Vagina (tissue), 2 donors: ENCODE results near the gene HECW1.

Source experiments
- POLR2A ChIP-seq, 2 donors: fragments of 450-650 bp; IDR thresholded peaks; one replicate each; pipeline ENCODE4 v1.6.1; 2017; ENCODE audit warnings: antibody characterized with exemption in 2 of 2, mild to moderate bottlenecking in 2 of 2, moderate library complexity in 2 of 2
- TF ChIP-seq, protein P1 (sequence below), 3 experiments: fragments of 450-650 bp in 2 of 3; fragments of 200-600 bp in 1 of 3; sonication (generic) in 1 of 3; IDR thresholded peaks; one replicate each; pipeline ENCODE4 v1.5.1; 2017 to 2019; ENCODE audit warnings: antibody characterized with exemption in 3 of 3, mild to moderate bottlenecking in 2 of 3, moderate library complexity in 2 of 3

DNA sequence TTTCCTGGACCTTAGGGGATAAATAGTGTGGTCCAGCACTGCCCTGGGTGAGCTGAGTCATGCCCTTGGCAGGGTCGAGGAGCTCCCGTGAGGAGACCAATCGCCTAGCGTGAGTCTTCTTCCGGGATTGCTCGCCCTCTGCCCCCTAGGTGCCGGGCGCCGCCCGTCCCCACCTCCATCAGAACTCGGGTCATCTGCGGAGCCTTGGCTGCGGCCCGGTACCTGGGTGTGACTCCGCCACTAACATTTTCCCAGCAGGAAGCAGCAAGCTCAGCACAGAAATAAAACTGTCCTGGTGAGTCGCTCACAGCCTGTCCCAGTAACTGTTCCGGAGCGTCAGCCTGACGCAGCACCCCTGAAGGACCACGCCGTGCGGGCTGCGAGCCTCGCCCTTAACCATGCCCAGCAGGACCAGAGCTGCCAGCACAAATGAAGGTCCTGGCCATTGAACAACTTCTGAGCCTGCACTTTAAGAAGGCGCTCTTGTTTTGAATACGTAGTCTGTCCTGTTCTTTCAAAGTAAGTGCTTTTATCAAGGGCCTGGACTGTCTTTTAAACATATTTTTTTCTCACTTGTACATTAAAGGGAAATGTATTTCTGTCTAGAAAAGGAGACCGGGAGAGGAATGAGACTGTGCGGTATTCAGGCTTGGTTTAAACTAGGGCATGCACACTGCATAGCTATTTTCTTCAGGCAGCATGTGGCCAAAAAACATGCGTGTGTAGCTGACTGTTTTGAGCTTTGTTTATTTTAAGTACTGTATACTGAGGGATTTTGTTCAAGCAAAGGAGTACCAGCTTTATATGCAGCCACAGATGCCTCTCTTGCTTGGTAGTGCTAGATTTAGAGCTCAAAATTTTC is 136.7 kb downstream of the HECW1 start:
- no peak for TF ChIP-seq POLR2A (IDR thresholded peaks at IDR 0.05)
- TF ChIP-seq, protein P1, sequence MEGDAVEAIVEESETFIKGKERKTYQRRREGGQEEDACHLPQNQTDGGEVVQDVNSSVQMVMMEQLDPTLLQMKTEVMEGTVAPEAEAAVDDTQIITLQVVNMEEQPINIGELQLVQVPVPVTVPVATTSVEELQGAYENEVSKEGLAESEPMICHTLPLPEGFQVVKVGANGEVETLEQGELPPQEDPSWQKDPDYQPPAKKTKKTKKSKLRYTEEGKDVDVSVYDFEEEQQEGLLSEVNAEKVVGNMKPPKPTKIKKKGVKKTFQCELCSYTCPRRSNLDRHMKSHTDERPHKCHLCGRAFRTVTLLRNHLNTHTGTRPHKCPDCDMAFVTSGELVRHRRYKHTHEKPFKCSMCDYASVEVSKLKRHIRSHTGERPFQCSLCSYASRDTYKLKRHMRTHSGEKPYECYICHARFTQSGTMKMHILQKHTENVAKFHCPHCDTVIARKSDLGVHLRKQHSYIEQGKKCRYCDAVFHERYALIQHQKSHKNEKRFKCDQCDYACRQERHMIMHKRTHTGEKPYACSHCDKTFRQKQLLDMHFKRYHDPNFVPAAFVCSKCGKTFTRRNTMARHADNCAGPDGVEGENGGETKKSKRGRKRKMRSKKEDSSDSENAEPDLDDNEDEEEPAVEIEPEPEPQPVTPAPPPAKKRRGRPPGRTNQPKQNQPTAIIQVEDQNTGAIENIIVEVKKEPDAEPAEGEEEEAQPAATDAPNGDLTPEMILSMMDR (IDR thresholded peaks at IDR 0.05) = no peak
